Natural killer cell (primary cell): ENCODE measurements around the gene CUL4B. TPM values are rescaled to one million over a fixed set of nuclear protein-coding genes. Genes with fewer than 3 reads are reported as not detected.
A peak's percentile ranks its signal among the peaks of the same experiment; 100 is the strongest.

ENCODE experiments used
- ATAC-seq, 3 donors: fragments of 150-1000 bp in 2 of 3; fragments of 200-7000 bp in 1 of 3; cut with Tn5 transposase; 1 replicate in 1 of 3; 2 replicates in 2 of 3; pipeline ENCODE4 v1.10.0; 2021; ENCODE audit warnings: mild to moderate bottlenecking in 2 of 3, moderate library complexity in 2 of 3
- DNase-seq, 2 donors: peaks; one replicate each; pipeline versions ENCODE4 v3.0.0 to v3.0.0-alpha.2; 2013 to 2021; ENCODE audit warnings: mixed read lengths in 1 of 2
- H3K27ac ChIP-seq: one replicate; pipeline ENCODE4 v1.5.1; 2013; ENCODE audit warnings: mild to moderate bottlenecking, low read length
- H3K27me3 ChIP-seq: one replicate; pipeline ENCODE4 v1.6.1; 2013; ENCODE audit warnings: low read length; ENCODE audit not compliant: control insufficient read depth, insufficient read depth
- H3K36me3 ChIP-seq: one replicate; pipeline ENCODE4 v1.6.1; 2013; ENCODE audit warnings: low read length; ENCODE audit not compliant: control insufficient read depth, insufficient read depth
- H3K4me1 ChIP-seq: one replicate; pipeline ENCODE4 v1.6.1; 2013; ENCODE audit warnings: low read length; ENCODE audit not compliant: control insufficient read depth, insufficient read depth
- H3K4me3 ChIP-seq: one replicate; pipeline ENCODE4 v1.5.1; 2013; ENCODE audit warnings: low read length
- H3K9me3 ChIP-seq: one replicate; pipeline ENCODE4 v1.6.1; 2013; ENCODE audit warnings: low read length; ENCODE audit not compliant: control insufficient read depth, insufficient read depth
- H3K27ac Mint-ChIP-seq, 2 donors: one replicate each; pipeline ENCODE4 v1.8.0; 2022; ENCODE audit warnings: mild to moderate bottlenecking in 2 of 2, mixed read lengths in 2 of 2, moderate library complexity in 1 of 2
- H3K27me3 Mint-ChIP-seq, 2 donors: one replicate each; pipeline ENCODE4 v1.8.0; 2022; ENCODE audit warnings: low read depth in 2 of 2, mixed read lengths in 2 of 2
- H3K36me3 Mint-ChIP-seq: one replicate; pipeline ENCODE4 v1.8.0; 2022; ENCODE audit warnings: mixed read lengths
- H3K4me1 Mint-ChIP-seq, 2 donors: one replicate each; pipeline ENCODE4 v1.8.0; 2022; ENCODE audit warnings: mixed read lengths in 2 of 2
- H3K4me3 Mint-ChIP-seq: one replicate; pipeline ENCODE4 v1.8.0; 2022; ENCODE audit warnings: mild to moderate bottlenecking, moderate library complexity, mixed read lengths
- H3K9me3 Mint-ChIP-seq, 2 donors: one replicate each; pipeline ENCODE4 v1.8.0; 2022; ENCODE audit warnings: mixed read lengths in 2 of 2
- WGBS: methylation state at CpG from one replicate; pipeline ENCODE4 v1.1.7; 2013; ENCODE audit warnings: missing lambda C conversion rate; ENCODE audit not compliant: insufficient coverage; 5-methylcytosine and 5-hydroxymethylcytosine counted together
- intact Hi-C: fragments of 100-400 bp; cut with micrococcal nuclease; formaldehyde crosslinking; loops from one replicate; pipeline ENCODE4 v1.14.2; 2022
- total RNA-seq, 4 donors: library from RNA; stranded (reverse); fragments of 120-200 nt in 1 of 4; gene quantifications; one replicate each; pipeline versions ENCODE4 v1.2.3 to v1.2.4, GENCODE V29; 2013 to 2022
- TF ChIP-seq, protein P1 (sequence below): fragments of 200-600 bp; IDR thresholded peaks from one replicate; pipeline ENCODE4 v1.8.0; 2022; ENCODE audit warnings: antibody characterized with exemption

Gene CUL4B
- total RNA-seq, 3 donors from 2014 or later (not counting 1 experiment from before 2014, with no cell fraction given) = 32.6 to 42.3 (median 33.3) TPM

- Mint-ChIP-seq H3K4me3 (no peak overlapping the region), H3K27ac (peak overlapping the region in 1 of 2 donors; percentile 91), H3K9me3 (no peaks in the 10 kb centered on the region), H3K4me1 (peaks cover 13 to 28% of the 10 kb centered on the region in 2 donors), H3K36me3 (no peaks in the 10 kb centered on the region), H3K27me3 (no peaks in the 10 kb centered on the region)
- DNase-seq (no peak), ATAC-seq (no peak)
- Histone ChIP-seq H3K36me3 (peaks cover 1% of the 10 kb centered on the region), H3K27ac (peak overlapping the region; percentile 80), H3K4me1 (peaks cover 3% of the 10 kb centered on the region), H3K4me3 (no peak overlapping the region), H3K9me3 (no peaks in the 10 kb centered on the region), H3K27me3 (no peaks in the 10 kb centered on the region)
- intact Hi-C loops = loop anchor here (5.0 kb wide), 1 partner anchor 65 kb away; no protein-coding TSS in a partner anchor
- TF ChIP-seq, protein P1, sequence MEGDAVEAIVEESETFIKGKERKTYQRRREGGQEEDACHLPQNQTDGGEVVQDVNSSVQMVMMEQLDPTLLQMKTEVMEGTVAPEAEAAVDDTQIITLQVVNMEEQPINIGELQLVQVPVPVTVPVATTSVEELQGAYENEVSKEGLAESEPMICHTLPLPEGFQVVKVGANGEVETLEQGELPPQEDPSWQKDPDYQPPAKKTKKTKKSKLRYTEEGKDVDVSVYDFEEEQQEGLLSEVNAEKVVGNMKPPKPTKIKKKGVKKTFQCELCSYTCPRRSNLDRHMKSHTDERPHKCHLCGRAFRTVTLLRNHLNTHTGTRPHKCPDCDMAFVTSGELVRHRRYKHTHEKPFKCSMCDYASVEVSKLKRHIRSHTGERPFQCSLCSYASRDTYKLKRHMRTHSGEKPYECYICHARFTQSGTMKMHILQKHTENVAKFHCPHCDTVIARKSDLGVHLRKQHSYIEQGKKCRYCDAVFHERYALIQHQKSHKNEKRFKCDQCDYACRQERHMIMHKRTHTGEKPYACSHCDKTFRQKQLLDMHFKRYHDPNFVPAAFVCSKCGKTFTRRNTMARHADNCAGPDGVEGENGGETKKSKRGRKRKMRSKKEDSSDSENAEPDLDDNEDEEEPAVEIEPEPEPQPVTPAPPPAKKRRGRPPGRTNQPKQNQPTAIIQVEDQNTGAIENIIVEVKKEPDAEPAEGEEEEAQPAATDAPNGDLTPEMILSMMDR = no peak
- WGBS = 91% methylated on average over 2 of the region's 2 CpGs
These were observed 1.8 kb upstream of the CUL4B start for GRCh38 chrX:120562569-120562926.

DNA sequence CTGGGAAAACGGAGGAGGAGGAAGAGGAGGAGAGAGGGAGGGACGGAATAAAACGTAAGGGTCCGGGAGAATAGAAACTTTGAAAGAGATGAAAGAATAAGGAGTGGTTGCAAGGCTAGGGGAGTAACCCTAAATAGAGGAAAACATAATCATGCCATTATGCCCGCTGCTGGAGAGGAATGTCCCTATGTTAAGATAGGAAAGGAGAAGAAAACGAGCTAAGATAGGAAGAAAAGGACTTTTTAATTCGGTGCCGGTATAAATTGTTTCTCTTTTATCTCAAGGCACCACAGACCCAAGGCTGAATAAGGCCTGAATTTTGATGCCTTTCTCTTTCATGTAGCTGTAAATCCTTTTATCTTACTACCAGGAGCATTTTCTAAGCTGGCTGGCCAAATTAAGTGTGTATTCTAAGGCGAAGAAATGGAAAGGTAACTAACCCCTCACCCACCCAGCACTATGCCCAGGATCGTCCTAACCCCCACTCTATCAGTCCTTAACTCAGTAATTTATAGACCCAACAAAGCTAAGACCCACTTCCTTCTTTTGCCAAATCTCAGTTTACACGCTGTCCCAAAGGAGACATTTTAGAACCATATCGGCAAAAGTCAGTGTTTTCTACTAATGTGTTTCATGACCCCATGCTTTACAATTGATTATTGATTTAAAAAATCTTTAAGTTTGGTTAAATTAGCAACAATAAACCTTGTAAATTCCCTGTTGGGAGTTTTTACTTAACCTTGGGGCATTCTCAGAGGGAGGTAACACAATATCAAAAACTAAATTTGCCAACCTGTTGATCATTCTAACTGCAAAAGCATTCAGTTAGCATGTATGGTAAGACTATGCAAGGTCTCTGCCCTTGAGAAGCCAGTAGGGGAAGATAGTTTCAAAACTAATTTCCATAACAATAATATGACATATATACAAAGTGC lies 1.1 kb upstream of the CUL4B start:
- Histone ChIP-seq H3K36me3 (peaks cover 3% of the 10 kb centered on the region), H3K4me1 (peaks cover 3% of the 10 kb centered on the region), H3K27ac (peak overlapping the region; percentile 80), H3K9me3 (no peaks in the 10 kb centered on the region), H3K27me3 (no peaks in the 10 kb centered on the region), H3K4me3 (peak overlapping the region; percentile 99)
- H3K36me3 Mint-ChIP-seq = no peaks in the 10 kb centered on the region
- 7% methylated on average over 9 of the region's 12 CpGs for WGBS
- peaks cover 13 to 28% of the 10 kb centered on the region in 2 donors for H3K4me1 Mint-ChIP-seq
- ATAC-seq = no peak
- TF ChIP-seq, protein P1 = no peak
- no peaks in the 10 kb centered on the region for H3K9me3 Mint-ChIP-seq
- intact Hi-C loops = loop anchor here (1.0 to 5.0 kb wide), 3 partner anchors 41 to 68 kb away; partner anchors contain the start of gene C1GALT1C1
- H3K27me3 Mint-ChIP-seq = no peaks in the 10 kb centered on the region
- peak overlapping the region; percentile 91 for H3K27ac Mint-ChIP-seq
- no peak for DNase-seq
- peak overlapping the region; percentile 93 for H3K4me3 Mint-ChIP-seq

DNA sequence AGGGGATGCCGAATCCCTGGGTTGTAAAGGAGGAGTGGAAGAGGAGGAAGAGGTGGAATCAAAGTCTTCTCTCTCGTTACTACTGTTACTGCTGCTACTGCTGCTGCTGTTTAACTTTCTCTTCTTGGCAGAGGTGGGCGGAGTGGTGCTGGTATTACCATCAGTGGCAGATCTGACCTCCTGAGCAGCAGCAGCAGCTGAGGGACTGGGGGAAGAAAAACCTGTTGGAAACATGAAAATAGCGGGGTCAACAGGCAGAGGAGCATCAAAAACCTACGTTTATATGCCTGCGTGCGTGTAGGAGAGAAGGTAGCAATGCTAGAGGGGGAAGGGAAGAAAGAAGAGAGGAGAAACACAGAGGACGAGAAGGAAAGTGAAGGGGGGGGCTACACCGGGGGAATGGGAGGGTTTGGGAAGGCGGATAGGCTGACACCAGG lies 339 bp downstream of the CUL4B start:
- no peaks in the 10 kb centered on the region for H3K27me3 Mint-ChIP-seq
- H3K36me3 Mint-ChIP-seq = no peaks in the 10 kb centered on the region
- ATAC-seq = peak; percentile 39 to 61 (median 41)
- peak overlapping the region; percentile 93 for H3K4me3 Mint-ChIP-seq
- no peaks in the 10 kb centered on the region for H3K9me3 Mint-ChIP-seq
- peak overlapping the region; percentile 91 for H3K27ac Mint-ChIP-seq
- peak; percentile 23 to 56 for DNase-seq
- Histone ChIP-seq H3K36me3 (peaks cover 3% of the 10 kb centered on the region), H3K4me1 (peaks cover 3% of the 10 kb centered on the region), H3K9me3 (no peaks in the 10 kb centered on the region), H3K27me3 (no peaks in the 10 kb centered on the region), H3K27ac (peak overlapping the region; percentile 100), H3K4me3 (peak overlapping the region; percentile 99)
- intact Hi-C loops = loop anchor here (5.0 kb wide), 1 partner anchor 63 kb away; no protein-coding TSS in a partner anchor
- WGBS = under 1% methylated on average over 6 of the region's 10 CpGs
- TF ChIP-seq, protein P1 = no peak
- peaks cover 13 to 28% of the 10 kb centered on the region in 2 donors for H3K4me1 Mint-ChIP-seq
